ENCODE data around the gene AP5S1. TPM values are rescaled to one million over a fixed set of nuclear protein-coding genes. Genes with fewer than 3 reads are reported as not detected.

AP5S1 gene
- polyA plus RNA-seq, 1 donor from 2014 or later: 11.3 TPM

- H3K36me3 ChIP-seq (ENCODE audit: insufficient read depth, low read length): peaks cover under 1% of the 10 kb centered on the region
Observed at GRCh38 chr20:3867802-3868201, 47.5 kb downstream of the AP5S1 start.

GRCh38 chr20:3869839-3870634, 49.7 kb downstream of the AP5S1 start:
- Histone ChIP-seq H3K27me3 (ENCODE audit: insufficient read depth, low read depth, low read length) (no peaks in the 10 kb centered on the region), H3K79me2 (replicated peaks; ENCODE audit: insufficient read depth, low read length) (no peaks in the 10 kb centered on the region), H3K9me3 (ENCODE audit: low read length) (no peaks in the 10 kb centered on the region), H3K36me3 (ENCODE audit: insufficient read depth, low read length) (no peaks in the 10 kb centered on the region), H3F3A (ENCODE audit: insufficient read depth, low read length, poor library complexity, severe bottlenecking) (no peaks in the 10 kb centered on the region), H3K4me2 (ENCODE audit: low read length) (no peak overlapping the region), H3K9ac (ENCODE audit: low read length) (no peak overlapping the region), H3K4me3 (ENCODE audit: low read length) (no peak overlapping the region), H2AFZ (ENCODE audit: low read depth, low read length) (no peak overlapping the region), H4K20me1 (ENCODE audit: insufficient read depth) (no peaks in the 10 kb centered on the region), H3K9me2 (ENCODE audit: insufficient read depth, low read length) (no peaks in the 10 kb centered on the region), H3K27ac (ENCODE audit: low read length) (no peak overlapping the region)
- no peak for TF ChIP-seq REST (IDR thresholded peaks at IDR 0.05; ENCODE audit: borderline replicate concordance)
- no peak for TF ChIP-seq TAF1 (IDR thresholded peaks at IDR 0.05; ENCODE audit: low read depth)
- TF ChIP-seq POLR2AphosphoS5 (IDR thresholded peaks at IDR 0.05): no peak
- no peak for TF ChIP-seq SMC3 (conservative IDR thresholded peaks at IDR 0.05; ENCODE audit: poor library complexity)
- no peak for TF ChIP-seq EP300 (conservative IDR thresholded peaks at IDR 0.05; ENCODE audit: poor library complexity, severe bottlenecking)
- no peak for TF ChIP-seq RAD21 (conservative IDR thresholded peaks at IDR 0.05)

More at GRCh38 chr20:3867802-3868201, 47.5 kb downstream of the AP5S1 start:
- H2AFZ ChIP-seq (ENCODE audit: low read depth, low read length): no peak overlapping the region
- H3K9ac ChIP-seq (ENCODE audit: low read length): no peak overlapping the region
- no peaks in the 10 kb centered on the region for H3K9me2 ChIP-seq (ENCODE audit: insufficient read depth, low read length)
- no peak overlapping the region for H3K27ac ChIP-seq (ENCODE audit: low read length)
- H3K9me3 ChIP-seq (ENCODE audit: low read length): no peaks in the 10 kb centered on the region
- H3K79me2 ChIP-seq (replicated peaks; ENCODE audit: insufficient read depth, low read length): no peaks in the 10 kb centered on the region
- H3K4me3 ChIP-seq (ENCODE audit: low read length): no peak overlapping the region
- H3F3A ChIP-seq (ENCODE audit: insufficient read depth, low read length, poor library complexity, severe bottlenecking): no peaks in the 10 kb centered on the region
- no peaks in the 10 kb centered on the region for H3K27me3 ChIP-seq (ENCODE audit: insufficient read depth, low read depth, low read length)
- no peak overlapping the region for H3K4me2 ChIP-seq (ENCODE audit: low read length)
- no peaks in the 10 kb centered on the region for H4K20me1 ChIP-seq (ENCODE audit: insufficient read depth)
- no peak for TF ChIP-seq MXI1 (conservative IDR thresholded peaks at IDR 0.05; ENCODE audit: poor library complexity, severe bottlenecking)
- TF ChIP-seq POLR2AphosphoS5 (IDR thresholded peaks at IDR 0.05): no peak
- no peak for TF ChIP-seq SMC3 (conservative IDR thresholded peaks at IDR 0.05; ENCODE audit: poor library complexity)
- TF ChIP-seq EZH2 (IDR thresholded peaks at IDR 0.05; ENCODE audit: borderline replicate concordance, insufficient read depth, low read length, poor library complexity, severe bottlenecking): no peak
- TF ChIP-seq EP300 (conservative IDR thresholded peaks at IDR 0.05; ENCODE audit: poor library complexity, severe bottlenecking): no peak

GRCh38 chr20:3871550-3872265, 51.4 kb downstream of the AP5S1 start:
- Histone ChIP-seq H3F3A (ENCODE audit: insufficient read depth, low read length, poor library complexity, severe bottlenecking) (no peaks in the 10 kb centered on the region), H3K79me2 (replicated peaks; ENCODE audit: insufficient read depth, low read length) (no peaks in the 10 kb centered on the region), H3K9me2 (ENCODE audit: insufficient read depth, low read length) (no peaks in the 10 kb centered on the region), H3K27ac (ENCODE audit: low read length) (no peak overlapping the region), H3K27me3 (ENCODE audit: insufficient read depth, low read depth, low read length) (no peaks in the 10 kb centered on the region), H3K36me3 (ENCODE audit: insufficient read depth, low read length) (no peaks in the 10 kb centered on the region), H3K9ac (ENCODE audit: low read length) (no peak overlapping the region), H3K4me3 (ENCODE audit: low read length) (no peak overlapping the region), H2AFZ (ENCODE audit: low read depth, low read length) (no peak overlapping the region), H3K4me2 (ENCODE audit: low read length) (no peak overlapping the region), H3K9me3 (ENCODE audit: low read length) (no peaks in the 10 kb centered on the region), H4K20me1 (ENCODE audit: insufficient read depth) (no peaks in the 10 kb centered on the region)
- TF ChIP-seq EZH2 (IDR thresholded peaks at IDR 0.05; ENCODE audit: borderline replicate concordance, insufficient read depth, low read length, poor library complexity, severe bottlenecking): no peak
- TF ChIP-seq RAD21 (conservative IDR thresholded peaks at IDR 0.05): no peak
- TF ChIP-seq EP300 (conservative IDR thresholded peaks at IDR 0.05; ENCODE audit: poor library complexity, severe bottlenecking): no peak
- no peak for TF ChIP-seq CTCF (IDR thresholded peaks at IDR 0.05; ENCODE audit: poor library complexity, severe bottlenecking)
- no peak for TF ChIP-seq TAF1 (IDR thresholded peaks at IDR 0.05; ENCODE audit: low read depth)
